Caki2 (cell line): Measurements from ENCODE around the gene CFDP1. TPM values are rescaled to one million over a fixed set of nuclear protein-coding genes. Genes with fewer than 3 reads are reported as not detected.
A peak's percentile ranks its signal among the peaks of the same experiment; 100 is the strongest.

ENCODE experiments used
- DNase-seq: peaks from one replicate; pipeline ENCODE4 v3.0.0-alpha.2; 2015; ENCODE audit warnings: low read depth
- in situ Hi-C: cut with HindIII; loops from 2 replicates; pipeline ENCODE4 v1.10.0; 2016; ENCODE audit warnings: low sequenced_read_pairs, low pct_unique_long_range_greater_than_20kb, mixed read lengths
- total RNA-seq: library from RNA; depleted of rRNA; stranded (reverse); fragments of >200 nt; shearing (Covaris generic); gene quantifications from 2 replicates; pipeline ENCODE4 v1.2.3, GENCODE V29; 2014; ENCODE audit warnings: low replicate concordance; rRNA removed

Gene CFDP1
- total RNA-seq, 1 experiment from 2014 or later: 64.6 TPM

DNA sequence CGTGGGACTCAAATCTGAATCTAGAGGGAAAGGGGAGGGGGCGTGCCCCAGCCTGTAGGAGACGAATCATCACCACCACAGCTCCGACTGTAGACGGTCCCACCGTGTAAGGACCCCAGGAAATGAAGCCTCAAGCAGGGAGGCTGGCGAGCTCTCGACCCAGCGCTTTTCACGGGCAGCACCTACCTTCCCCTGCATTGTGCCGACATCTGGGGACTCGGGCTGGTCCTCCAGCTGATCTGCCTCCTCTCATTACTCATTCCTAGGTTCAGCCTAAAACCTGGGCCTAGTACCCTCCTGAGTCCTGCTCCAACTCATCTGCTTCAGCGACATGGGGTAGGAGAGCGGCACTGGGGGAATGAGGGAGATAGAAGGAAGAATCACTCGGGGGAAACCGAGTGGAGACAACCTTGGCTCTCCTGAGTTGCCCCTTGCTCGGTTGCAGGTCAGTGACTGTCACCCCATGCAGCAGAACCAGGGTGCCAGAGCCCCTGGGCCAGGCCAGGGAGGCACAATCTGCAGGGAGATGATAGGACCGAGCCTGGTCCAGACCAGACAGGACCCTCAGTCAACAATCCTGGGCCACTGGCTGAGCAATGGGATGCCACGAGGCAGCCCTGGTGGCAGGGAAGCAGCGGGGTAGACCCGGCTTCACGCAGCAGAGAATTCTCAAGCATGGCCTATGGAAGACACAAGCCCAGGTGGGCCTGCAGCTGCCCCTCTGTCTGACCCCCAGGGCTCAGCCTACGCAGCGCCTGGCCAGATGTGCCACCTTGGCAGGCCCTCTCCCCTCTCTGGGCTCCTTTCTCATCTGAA lies 181.0 kb downstream of the CFDP1 start:
- in situ Hi-C loops: no loop called here
- no peak for DNase-seq

DNA sequence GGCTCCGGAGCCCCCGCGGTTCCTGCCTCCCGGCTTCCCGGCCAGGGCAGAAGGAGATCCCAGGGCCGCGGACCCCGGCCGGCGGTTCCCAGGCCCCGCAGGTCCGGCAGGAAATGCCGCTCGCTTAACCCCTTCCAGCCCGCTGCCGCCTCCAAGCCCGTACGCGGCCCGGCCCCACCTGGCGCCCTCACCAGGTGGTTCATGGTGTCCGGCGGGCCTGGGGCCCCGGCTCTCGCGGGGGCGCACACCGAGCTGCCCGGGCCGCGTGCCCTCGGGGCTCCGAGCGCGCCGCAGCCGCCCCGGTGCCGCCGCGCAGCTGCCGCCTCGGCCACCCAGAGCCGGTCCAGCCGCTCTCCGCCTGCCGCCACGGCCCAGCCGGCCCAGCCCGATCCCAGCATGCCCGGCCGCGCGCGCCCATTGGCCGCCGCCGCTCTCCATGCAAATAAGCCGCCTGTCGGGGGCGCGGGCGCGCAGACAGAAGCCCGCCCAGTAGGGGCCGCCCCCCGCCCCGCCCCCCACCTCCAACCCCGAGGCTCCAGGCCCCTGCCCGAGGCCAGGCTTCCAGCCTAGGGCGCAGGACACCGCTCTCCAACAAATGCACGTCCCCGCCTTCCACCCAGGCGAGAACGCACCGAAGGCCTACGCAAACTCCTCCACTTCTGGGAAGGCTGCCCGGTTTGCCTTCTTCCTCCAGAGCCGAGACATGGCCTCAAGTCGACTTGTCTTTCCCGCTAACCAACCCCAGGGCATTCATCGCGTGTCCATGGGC lies 181.8 kb downstream of the CFDP1 start, which contains the start of gene BCAR1:
Gene BCAR1, minus strand, starts transcription at position 345 of the 769 bp plus-strand sequence. Its CDS starts 142 bp downstream, at position 203.
- in situ Hi-C loops: no loop called here
- peak; percentile 74 for DNase-seq

DNA sequence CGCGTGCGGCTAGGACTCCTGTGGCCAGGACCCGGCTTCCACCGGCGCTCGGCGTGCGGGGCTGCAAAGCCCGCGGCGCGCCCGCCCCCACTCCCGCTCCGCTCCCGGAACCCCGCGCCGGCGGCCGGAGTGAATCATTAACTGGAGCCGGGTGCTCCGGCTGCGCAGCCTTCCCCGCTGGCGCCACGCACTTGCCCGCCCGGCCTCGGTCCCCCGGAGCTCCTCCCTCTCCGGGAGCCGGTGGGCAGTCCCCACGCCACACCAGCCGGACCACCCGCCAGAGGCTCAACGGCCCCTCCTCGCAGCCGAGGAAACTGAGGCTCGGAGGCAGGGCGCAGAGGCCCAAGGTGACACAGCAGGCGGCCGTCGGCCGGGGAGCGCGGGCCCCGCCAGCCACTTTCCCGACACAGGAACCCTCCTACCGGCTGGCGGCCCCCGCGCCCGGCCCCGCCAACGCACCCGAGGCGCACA lies 182.5 kb downstream of the CFDP1 start:
- DNase-seq: peak; percentile 69
- in situ Hi-C loops: no loop called here

DNA sequence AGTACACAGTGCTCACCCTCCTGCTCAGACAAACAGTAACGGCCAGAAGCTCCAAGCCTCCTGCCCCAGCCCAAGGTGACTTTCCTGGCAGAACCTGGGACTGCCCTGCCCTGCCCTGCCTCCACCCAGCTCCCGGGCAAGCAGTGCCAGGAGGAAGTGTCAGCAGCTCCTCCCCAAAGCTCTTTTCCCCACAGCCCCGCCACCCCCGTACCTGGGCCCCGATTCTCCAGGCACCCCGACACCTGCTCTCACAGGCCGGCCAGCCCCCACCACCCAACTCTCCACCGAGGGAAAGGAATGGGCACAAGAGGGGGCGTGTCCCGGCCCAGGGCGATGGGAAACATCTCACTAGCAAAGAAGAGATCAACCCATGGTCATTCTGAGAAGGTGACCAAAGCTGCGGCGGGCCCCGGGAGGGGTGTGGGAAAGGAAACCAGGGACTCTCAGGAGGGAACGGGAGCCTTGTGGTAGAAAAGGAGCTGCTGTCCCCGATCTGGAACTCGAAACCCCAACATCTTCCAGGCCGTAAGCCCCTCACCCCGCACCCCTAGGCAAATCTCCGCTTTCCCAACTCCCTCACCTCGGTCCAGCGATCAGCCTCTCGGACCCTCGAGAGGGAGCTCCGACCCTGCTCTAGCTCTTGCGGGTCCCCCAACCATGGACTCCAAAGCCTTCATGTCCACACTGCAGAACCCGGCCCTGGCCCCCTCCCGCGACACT lies 183.1 kb downstream of the CFDP1 start:
- no peak for DNase-seq
- in situ Hi-C loops: no loop called here

DNA sequence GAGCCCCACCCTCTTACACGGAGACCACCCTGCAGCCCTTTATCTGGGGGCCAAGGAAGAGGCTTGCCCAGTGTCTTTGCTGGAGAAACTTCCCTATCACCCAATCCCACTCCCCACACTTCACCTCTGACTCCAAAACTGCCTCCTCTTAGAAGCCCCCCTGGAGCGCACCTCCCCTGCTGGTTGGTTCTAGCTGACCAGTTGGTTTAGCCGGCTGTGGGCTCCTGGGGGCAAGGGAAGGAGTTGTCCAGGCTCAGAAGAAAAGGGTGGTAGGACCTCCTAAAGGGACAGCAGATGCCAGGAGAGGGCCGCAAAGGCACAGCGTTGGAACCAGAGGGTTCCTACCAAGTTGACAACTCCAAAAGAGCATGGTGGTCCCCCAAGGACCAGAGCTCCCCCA lies 183.9 kb downstream of the CFDP1 start:
- no peak for DNase-seq
- in situ Hi-C loops: no loop called here

DNA sequence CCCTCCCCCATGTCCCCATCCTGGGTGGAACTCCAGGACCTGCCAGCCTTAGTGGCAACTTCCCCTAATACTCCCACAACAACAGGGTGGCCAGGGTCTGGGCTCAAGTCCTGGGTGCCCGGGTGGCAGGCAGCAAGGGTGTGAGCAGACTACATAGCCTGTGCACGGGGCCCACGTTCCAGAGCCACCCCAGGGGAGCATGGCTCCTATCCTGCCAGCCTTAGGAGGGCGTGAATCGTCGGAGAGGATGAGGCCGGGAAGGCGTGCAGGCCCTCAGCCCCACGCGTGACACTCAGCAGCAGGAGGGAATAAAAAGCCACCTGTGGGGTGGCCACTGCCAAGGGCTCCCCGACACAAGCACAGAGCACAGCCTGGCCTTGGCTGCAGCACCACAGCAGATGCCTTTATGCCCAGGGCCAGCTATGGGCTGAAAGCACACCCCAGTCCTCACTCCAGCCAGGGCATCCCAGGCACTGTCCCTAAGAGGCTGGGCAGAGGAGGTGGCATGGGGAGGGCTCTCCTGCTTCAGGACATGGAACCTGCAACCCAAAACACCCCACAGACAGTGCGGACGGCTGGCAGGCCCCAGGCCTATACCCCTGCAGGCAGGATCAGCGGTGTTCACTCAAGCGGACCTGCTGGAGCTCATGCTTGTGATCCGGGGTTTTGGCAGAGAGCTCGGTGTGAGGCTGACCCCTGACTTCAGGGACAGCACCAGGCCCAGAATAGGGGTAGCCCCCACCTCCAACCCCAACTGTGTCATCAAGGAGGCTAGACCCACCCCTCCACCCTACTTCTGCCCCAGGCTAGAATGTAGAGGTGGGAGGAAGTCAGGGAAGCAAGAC lies 184.5 kb downstream of the CFDP1 start:
- in situ Hi-C loops: no loop called here

DNA sequence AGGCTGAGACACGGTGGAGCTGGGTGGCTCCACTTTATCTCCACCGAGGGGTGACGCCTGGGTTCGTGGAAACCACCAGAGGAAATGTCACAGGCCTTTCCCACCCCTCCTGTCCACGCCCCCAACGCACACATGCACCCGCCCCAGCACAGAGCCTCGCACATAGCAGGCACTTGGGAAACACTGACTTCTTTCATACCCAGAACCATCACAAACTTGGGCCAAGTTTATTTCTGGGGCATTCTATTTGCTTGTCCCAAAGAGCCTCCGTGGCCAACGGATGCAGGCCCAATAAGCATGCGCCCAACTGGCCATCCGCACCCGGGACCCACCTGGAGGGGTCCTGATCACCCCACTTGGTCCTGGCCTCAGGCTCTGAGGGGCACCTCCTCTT lies 185.2 kb downstream of the CFDP1 start:
- no peak for DNase-seq
- in situ Hi-C loops: no loop called here

More for the DNA sequence above, 184.5 kb downstream of the CFDP1 start:
- DNase-seq: no peak

DNA sequence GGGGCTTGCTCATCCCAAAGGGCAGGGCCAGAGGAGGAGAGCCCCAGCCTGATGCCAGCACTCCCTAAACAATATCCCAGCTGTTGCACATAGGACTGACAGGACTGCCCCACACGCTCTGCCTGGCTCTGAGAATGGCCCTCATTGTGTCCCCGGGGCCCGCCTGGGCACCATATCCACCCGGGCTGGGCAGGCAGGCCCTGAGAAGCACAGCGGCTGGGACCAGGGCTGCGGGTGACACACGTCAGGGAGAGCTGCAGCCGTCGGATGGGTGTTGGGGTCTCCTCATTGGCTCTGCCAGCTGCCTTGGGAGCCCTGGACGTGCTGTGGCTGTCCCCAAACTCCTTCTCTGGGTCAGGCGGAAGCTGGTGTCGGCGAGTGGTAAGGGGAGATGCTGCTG lies 186.1 kb downstream of the CFDP1 start:
- in situ Hi-C loops: no loop called here

DNA sequence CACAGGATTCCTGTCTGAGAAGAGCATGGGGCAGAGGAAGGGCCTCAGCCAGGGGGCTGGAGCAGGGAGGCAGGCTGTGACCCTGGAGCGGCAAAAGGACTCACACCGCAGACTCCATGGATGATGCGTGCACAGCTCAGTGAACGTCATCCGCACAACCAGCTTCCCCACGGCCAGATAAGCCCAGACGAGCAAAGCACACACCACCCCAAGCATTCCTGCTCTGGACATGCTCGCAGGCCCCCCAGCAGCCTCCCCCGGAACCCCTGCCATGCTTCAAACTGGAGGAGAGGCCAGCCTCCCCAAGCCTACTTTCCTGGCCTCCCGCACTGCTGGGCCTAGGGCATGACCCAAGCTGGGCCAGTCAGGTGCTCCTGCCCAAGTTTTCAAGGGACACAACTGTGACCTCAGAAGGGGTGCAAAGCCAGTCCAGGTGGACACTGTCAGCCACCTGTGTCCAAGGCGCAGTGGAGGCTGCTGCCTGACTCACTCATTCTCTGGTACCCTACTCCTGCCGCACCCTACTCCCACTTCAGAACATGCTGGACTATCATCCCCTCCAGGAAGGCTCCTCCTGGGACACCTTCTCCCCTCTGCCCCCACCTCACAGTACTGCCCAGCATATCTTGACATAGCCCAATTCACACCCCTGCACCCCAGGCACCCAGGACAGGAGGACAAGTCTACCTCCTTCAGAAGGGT lies 186.6 kb downstream of the CFDP1 start:
- in situ Hi-C loops: no loop called here

More for the DNA sequence above, 186.1 kb downstream of the CFDP1 start:
- no peak for DNase-seq

DNA sequence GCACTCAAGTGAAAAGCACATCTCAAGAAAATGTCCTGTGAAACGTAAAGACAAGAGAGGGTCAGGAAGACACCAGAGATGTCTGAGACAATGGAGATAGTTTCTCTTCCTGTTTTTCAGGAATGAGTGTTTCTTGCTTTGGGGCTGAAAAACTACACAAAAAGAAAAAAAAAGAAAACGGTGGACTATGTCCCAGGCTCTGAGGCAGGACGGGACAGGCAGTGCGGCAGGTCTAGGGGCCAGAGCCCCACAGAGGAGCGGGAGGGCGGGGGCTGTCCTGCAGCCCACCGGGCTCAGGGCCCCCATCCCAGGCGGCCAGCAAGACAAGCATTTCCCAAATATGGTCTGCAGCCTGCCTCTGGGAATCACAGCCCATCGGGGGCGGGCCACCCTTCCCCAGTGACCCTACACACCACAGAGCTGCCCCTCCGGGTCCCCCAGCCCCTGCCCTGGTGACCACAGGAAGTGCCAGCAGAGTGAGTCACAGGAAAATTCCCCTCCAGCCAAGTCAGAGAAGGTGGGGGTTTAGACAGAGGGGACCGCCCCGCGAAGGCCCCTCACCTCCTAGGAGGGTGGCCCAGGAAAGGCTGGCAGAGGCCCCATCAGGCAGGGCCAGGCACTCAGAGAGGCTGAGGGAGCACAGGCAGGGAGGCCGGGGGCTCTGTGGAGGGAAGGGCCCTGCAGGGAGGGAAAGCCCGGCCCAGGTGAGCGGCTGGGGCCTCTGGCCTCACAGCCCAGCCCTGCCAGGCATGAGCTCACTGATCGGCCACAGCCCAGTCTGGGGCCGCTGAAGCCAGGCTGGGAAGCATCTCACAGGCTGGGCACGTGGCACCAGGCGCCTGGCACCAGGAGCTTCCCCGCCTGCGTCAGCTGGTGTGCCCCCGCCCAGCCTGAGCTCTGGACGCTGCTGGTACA lies 188.2 kb downstream of the CFDP1 start:
- DNase-seq: peak; percentile 99
- in situ Hi-C loops: no loop called here

More for the DNA sequence above, 186.6 kb downstream of the CFDP1 start:
- DNase-seq: no peak

DNA sequence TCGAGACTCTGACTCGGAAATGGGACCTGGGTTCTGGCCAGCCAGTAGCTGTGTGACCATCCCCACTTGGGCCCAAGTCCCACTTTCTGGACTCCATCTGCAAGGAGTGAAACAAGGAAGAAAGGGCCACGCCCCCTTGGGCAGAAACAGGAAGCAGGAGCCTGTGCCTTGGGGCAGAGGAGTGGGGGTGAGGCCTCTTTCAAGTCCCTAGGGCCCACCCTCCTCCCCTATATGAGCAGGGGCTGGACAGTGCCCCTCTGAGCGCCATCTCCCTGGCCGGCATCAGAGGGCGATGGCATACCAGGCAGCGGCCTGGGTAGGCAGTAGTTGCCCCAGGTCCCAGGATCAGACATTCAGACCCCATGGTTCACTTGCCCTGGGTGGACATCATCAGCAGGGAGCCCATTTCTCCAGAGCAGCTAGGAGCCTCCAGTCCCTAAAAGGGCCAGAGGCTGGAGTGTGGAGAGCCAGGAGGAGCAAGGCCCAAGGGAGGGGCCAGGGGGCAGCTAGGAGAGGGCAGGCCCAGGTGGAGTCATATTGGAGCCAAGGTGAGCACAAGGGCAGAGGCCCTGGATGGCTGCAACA lies 189.0 kb downstream of the CFDP1 start:
- in situ Hi-C loops: no loop called here
- no peak for DNase-seq

Other genes starting within 250 kb of the CFDP1 start
- gene CTRB2, start 226.3 kb downstream of the CFDP1 start, total RNA-seq: not detected in 2 replicates
- gene CTRB1, start 214.5 kb downstream of the CFDP1 start, total RNA-seq: not detected in 2 replicates
- gene BCAR1, start 181.9 kb downstream of the CFDP1 start, total RNA-seq: 85.7 and 94.2 TPM in 2 replicates
- 14.9 and 22.5 TPM in 2 replicates for gene TMEM170A, start 31.2 kb upstream of the CFDP1 start, total RNA-seq
- gene CHST6, start 61.9 kb upstream of the CFDP1 start, total RNA-seq: under 0.01 and 0.03 TPM in 2 replicates
- gene CHST5, start 102.6 kb upstream of the CFDP1 start, total RNA-seq: not detected in 2 replicates
- 23.9 and 24.8 TPM in 2 replicates for gene TMEM231, start 122.7 kb upstream of the CFDP1 start, total RNA-seq
- gene GABARAPL2, start 132.9 kb upstream of the CFDP1 start, total RNA-seq: 16.3 and 36.3 TPM in 2 replicates
- 47.3 and 56.2 TPM in 2 replicates for gene ADAT1, start 189.8 kb upstream of the CFDP1 start, total RNA-seq
- 178 and 198 TPM in 2 replicates for gene KARS1, start 214.2 kb upstream of the CFDP1 start, total RNA-seq
- gene TERF2IP, start 214.3 kb upstream of the CFDP1 start, total RNA-seq: 9.8 and 16.8 TPM in 2 replicates
- not detected in 2 replicates for gene CPHXL2, start 243.5 kb upstream of the CFDP1 start, total RNA-seq